ENCODE results near the gene SLC66A2.

Gene SLC66A2

DNA sequence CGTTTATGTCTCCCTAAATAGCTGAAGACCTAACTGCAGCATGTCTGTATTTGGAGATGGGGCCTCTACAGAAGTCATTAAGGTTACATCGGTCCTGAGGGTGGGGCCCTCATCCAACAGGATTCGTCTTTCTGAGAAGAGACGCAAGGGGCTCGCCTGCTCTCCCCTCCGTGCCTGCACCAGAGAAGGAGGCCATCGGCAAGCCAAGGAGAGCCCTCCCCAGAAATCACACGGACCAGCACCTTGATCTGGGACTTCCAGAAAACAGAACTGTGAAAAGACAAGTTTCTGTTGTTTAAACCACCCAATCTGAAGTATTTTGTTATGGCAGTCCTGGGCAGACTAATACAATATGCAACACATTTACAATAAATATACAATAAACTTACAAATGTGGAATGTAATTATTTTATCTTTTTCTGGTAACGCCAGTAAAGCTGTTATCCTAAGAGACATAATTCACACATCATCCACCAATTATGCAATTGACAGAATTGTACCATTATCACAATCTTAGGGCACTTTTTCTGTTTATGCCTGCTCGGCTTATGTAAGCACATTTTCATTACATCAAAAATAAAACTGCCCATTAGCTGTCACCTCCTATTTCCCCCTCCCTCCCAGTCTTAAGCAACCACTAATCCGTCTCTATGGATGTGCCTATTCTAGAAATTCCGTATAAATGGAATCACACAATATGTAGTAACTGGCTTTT, 19.1 kb upstream of the SLC66A2 start:
- DNase-seq = no peak

DNA sequence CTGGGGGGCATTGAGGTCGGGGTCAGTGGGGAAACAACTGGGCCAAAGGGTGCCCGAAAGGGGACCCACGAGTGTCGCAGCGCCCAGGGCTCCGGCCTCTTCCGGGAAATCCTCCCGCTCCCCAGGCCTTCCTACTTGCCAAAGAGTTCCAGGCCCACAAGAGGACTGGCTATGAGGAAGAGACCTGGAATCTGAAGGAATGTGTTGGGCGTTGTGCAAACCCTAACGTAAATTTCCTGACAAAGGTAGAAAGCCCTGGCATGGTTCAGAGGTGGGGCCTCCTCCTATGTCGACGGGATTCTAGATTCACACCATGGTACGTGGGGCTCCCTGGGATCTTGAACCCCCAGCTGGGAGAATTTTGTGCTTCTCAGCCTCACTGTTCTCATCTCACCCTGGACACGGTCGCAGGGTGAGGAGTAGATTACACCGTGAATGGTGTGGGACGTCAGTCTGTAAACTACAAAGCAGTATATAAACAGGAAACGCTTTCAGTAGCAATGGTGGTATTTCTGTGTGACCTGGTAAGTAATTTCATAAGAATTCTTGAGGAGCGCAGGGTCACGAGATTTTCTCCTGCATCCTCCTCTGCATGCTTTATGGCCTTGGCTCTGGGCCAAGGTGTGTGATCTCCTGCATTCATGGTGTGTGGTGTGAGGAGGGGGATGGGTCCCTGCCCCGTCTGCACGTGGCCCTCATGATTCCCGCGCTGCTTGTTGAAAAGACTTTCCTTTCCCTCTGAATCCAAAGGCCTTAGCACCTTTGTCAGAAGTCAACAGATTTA, 13.9 kb upstream of the SLC66A2 start:
- peak; percentile 64 for DNase-seq

DNA sequence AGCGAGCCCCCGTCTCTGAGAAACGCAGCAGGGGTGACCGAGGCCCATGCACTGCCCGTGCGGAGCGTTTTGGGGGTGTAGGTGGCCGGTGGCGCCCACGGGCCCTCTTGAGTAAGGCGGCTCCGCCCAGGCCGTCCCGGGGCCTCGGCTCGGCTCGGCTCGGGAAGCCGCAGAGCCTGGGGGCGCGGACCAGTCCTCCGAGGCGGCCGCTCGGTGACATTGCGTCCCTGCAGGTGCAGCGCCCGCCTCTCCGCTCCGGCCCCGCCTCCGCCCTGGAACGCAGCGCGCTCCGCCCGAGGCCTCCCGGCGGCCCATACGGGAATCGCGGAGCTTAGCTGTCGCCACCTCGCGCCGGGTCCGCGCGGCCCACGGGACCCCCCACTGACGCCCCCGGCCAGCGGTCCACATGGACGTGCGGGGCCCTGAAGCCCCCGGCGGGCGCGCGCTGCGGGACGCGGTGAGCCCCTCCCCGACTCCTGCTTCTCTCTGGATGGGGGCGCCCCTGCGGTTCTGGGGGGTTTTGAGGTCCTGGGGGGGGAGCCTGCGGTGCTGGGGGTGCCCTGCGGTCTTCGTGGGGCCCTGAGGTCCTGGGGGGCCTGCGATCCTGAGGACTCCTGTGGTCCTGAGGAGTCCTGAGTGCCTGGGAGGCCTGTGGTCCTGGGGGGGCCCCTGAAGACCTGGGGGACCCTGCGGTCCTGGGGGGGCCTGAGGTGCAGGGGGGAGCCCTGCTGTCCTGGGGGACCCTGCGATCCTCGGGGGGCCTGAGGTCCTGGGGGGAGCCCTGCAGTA, 13.1 kb upstream of the SLC66A2 start, which contains the start of gene HSBP1L1:
Gene HSBP1L1, plus strand, starts transcription at position 314 of the 789 bp plus-strand sequence. Its CDS starts 93 bp downstream, at position 407.
- DNase-seq = peak; percentile 57

DNA sequence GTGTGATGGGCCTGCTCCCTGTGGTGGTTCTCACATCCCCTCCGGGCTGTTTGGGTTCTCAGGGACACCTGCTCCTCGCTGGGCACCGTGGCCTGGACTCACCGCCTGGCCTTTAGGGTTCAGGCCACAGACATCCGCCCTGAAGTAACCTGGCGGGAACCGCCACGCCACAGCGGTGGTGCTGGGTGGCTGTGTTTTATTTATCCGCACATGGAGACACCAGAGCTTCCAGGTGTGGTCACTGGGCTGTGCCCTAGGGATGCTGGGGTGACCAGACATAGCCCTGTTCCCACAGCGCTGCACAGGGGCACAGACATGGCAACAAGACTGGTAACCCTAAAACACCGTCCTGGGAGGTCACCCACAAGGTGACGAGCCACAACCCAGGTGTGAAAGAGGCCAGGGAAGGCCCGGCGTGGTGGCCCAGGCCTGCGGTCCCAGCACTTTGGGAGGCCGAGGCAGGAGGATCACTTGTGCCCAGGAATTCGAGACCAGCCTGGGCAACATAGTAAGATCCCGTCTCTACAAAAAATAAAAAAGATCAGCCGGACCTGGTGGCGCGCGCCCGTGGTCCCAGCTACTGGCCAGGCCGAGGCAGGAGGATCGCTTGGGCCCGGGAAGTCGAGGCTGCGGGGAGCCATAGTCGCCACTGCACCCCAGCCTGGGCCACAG, 12.3 kb upstream of the SLC66A2 start:
- DNase-seq = no peak

DNA sequence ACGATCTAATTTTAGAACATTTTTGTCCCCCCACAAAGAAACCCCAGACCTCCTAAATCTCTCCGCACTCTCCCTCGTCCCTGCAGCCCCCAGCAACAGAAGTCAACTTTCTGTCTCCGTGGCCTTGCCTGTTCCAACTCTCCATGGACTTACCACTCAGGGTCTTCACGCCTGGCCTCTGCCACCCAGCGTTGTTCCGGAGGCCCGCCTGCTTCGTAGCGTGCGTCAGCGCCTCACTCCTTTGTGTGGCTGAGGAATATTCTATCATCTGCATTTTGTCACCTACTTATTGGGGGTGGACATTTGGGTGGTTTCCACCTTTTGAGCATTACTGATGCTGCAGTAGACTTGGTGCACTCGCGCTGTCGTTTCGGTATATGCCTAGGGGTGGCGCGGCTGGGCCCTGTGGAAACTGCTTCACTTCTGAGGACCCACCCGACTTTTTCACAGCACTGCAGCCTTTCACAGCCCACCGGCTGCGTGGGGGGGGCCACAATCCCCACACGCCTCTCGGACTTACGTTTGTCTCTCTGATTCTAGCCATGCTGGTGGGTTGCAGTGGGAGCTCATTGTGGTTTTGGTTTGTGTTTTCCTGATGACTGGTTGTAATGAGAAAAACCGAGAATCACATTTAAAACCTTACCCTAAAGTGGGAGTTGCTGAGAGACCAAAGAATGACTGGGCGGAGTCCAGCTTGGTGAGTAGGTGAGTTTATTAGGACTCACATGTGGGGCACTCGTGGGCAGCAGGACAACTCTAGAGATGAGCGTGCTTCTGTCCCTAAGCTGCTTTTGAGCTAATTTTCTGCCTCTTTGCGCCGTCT, 11.6 kb upstream of the SLC66A2 start:
- no peak for DNase-seq

DNA sequence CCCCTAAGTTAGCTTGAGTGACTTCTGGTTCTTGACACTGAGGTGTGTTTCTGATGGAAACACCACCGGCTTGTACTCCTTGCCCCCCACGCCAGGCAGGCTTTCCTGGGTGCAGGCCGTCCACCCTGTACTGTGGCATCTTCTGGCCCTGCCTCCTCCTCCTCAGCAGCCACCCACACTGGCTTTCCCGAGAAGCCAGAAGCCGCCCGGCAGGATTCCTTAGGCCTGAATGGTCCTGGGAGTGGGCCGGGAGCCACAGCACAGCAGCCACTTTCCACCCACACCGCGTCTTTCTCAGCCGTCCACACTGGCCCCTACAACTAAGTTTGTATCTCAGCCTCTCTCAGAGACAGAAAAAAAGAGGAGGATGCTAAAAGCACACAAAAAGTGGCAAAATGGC, 10.9 kb upstream of the SLC66A2 start:
- DNase-seq = no peak

DNA sequence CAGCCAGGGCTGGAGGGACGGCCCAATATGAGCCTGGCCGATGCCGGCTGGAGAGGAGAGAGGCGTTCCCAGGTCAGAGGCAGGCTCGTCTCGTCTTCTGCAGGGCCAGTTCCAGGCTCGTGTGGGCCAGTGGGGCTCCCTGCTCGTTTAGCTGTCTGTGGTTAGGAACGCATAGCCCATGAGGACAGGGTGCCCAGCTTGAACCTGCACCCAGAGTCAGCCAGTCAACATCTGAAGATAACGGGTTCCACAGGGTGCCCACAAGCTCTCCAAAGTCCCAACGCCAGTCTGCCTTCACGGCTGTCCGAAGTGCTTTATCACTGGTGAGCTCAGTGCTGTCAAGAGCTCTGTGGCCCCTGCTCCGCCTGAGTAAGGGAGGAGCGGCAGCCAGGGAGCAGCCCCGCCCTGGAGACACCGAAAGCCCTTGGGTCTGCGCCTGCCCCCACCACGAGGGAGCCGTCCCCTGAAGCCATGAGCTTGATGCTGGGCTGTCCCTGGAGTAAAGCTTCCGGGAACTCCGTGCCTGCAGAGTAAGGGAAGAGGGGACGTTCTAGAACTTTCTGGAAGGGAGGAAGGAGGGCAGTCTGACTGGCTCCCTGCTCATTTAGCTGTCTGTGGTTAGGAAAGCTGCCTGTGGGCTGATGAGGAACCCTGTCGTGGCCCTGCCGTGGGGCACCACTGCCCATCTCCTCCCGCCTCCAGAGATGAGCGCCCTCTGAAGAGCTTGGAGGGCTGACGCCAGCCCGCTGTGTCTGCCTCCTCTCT, 10.3 kb upstream of the SLC66A2 start:
- DNase-seq = no peak

DNA sequence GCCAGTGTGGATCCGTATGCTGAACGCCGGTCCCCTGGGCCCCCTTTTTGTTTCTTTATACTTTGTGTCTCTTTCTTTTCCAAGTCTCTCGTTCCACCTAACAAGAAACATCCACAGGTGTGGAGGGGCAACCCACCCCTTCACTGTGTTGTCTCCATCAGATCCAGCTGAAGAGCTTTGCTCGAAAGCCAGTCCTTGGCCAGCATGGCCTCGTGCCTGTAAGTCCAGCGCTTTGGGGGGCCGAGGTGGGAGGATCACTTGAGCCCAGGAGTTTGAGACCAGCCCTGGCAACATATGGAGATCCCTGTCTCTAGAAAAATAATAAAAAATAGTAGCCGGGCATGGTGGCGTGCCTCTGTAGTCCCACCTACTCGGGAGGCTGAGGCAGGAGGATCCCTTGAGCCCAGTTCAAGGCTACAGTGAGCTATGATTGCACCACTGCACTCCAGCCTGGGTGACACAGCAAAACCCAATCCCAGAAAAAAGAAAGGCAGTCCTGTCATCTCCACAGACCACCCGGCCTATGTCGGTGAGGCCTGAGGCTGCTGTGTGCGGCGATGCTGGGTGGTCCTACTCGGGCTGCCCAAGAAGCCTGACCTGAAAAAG, 9.6 kb upstream of the SLC66A2 start:
- DNase-seq = no peak

DNA sequence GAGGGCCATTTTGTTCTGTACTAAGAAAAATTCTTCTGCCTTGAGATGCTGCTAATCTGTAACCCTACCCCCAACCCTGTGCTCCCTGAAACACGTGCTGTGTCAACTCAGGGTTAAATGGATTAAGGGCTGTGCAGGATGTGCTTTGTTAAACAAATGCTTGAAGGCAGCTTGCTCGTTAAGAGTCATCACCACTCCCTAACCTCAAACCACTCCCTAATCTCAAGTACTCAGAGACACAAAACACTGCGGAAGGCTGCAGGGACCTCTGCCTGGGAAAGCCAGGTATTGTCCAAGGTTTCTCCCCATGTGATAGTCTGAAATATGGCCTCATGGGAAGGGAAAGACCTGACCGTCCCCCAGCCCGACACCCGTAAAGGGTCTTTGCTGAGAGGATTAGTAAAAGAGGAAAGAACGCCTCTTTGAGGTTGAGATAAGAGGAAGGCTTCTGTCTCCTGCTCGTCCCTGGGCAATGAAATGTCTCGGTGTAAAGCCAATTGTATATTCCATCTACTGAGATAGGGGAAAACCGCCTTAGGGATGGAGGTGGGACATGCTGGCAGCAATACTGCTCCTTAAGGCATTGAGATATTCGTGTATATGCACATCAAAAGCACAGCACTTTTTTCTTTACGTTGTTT, 8.8 kb upstream of the SLC66A2 start:
- peak; percentile 14 for DNase-seq

DNA sequence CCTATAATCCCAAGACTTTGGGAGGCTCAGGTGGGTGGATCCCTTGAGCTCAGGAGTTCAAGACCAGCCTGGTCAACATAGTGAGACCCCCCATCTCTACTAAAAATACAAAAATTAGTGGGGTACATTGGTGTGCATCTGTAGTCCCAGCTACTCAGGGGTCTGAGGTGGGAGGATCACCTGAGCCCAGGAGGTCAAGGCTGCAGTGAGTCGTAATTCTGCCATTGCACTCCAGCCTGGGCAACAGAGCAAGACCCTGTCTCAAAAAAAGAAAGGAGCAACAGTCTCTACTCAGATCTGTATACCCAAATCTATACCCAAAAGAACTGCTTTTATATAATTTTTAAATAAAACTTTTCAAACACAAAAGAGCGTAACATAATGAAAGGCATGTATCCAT, 7.5 kb upstream of the SLC66A2 start:
- no peak for DNase-seq

DNA sequence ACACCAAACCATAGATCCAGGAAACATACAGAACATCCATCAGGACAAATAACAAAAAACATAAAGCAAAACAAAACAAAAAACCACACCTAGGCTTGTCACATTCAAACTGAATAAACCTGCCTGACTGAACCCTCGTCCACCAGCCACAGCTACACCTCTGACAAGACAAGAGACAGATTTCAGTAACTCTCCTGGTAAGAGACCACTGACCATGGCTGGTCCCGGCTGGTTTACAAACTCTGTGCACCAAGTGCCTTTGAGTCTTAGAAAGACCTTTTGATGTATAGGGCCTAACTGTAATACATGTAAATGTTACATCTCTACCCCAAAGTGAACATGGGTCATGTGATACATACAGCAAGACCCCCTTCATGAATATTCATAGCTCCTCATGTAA, 4.8 kb upstream of the SLC66A2 start:
- no peak for DNase-seq

DNA sequence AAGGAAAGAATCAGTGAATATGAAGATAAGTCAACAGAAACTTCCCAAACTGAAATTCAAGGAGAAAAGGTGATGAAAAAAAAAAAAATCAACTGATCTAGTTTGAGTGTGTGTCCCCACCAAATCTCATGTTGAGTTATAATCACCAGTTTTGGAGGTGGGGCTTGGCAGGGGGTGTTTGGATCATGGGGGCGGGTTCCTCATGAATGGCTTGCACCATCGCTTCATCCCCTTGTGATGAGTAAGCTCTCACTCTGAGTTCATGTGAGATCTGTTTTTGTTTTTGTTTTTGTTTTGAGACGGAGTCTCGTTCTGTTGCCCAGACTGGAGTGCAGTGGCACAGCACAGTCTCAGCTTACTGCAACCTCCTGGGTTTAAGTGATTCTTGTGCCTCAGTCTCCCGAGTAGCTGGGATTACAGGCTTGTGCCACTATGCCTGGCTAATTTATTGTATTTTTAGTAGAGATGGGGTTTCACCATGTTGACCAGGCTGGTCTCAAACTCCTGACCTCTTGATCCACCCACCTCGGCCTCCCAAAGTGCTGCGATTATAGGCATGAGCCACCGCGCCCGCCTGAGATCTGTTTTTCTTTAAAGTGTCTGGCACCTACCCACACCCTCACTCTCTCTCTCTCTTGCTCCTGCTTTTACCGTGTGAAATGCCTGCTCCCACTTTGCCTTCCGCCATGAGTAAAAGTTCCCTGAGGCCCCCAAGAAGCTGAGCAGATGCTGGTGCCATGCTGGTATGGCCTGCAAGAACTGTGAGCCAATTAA, 4.0 kb upstream of the SLC66A2 start:
- DNase-seq = no peak

DNA sequence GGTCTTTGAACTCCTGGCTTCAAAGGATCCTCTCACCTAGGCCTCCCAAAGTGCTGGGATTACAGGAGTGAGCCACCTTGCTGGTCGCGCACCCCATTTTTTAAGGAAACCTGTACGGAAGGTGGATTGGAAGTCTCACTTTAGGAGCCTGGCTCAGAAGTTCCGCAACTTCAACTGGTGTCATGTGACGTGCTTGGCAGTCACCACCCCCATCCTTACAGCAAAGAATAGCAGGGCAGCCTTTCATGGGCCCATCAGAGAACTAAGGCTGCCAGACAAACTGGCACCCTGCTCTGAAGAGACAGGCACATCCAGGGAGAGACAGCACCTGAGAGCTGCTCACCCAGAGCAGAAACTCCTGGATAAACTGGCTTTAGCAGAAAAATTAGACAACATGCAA, 3.3 kb upstream of the SLC66A2 start:
- no peak for DNase-seq

DNA sequence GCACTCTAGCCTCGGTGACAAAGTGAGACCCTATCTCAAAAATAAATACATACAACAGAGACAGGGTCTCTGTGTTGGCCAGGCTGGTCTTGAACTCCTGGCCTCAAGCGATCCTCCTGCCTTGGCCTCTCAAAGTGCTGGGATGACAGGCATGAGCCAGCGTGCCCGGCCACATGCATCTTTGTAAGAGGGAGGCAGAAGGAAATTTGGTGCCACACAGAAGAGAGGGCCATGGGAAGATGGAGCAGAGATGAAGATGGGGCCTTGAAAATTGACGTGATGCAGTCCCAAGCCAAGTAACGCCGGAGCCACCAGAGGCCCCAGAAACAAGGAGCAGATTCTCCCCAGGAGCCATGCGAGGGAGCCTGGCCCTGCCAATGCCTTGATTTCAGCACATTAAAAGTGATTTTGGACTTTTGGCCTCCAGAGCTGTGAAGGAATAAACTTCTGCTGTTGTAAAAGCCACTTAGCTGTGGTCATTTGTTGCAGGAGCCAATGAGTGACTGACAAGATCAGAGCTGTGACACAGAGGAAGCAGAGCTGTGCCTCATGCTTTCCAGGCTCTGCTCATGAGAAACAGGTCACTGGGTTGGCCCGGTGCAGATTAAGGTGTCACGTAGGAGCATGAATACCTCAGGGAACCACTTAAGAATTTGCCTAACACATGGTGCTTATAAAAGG, 2.7 kb upstream of the SLC66A2 start:
- peak; percentile 26 for DNase-seq

DNA sequence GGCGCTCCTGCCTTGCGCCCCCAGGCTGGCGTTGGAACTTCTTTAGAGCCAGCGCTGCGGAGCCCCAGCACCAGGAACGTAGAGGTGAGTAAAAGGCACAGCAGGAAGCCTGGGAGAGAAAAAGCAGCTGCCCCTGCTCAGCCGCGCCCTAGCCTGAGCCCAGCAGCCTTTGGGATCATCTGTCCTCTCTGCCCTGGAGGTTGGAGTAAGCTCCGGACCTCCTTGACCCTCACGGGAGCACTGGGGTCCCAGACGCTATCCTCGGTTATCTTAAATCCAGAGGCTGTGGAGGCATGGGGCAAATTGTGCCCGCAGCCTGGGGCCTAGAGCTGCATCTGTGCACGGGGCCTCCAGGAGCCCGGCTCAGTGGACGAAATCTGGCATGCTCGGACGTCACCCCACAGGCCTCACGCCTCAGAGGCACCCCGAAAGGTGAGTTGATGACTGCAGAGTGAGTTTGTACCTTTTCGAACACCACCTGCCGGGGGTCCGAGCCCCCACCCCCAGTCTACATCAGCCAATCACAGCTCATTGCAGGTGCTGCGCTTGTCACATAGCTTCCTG, 1.6 kb upstream of the SLC66A2 start:
- peak; percentile 45 for DNase-seq

DNA sequence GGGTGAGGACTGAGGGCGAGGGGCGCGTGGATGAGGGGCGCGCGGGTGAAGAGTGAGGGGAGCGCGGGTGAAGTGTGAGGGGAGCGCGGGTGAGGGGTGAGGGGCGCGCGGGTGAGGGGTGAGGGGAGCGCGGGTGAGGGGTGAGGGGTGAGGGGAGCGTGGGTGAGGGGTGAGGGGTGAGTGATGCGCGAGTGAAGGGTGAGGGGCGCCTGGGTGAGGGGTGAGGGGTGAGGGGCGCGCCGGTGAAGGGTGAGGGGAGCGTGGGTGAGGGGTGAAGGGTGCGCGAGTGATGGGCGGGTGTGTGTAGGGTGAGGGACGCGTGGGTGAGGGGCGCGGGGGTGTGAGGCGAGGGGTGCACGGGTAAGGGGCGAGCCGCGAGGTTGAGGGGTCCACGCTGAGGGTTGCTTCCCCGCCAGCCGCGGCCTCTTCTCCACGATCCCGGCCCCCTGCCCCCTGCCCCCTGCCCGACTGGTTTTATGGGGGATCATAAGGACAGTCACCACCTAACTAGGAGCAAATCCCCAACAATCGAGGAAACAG, 1.1 kb upstream of the SLC66A2 start:
- DNase-seq = no peak

DNA sequence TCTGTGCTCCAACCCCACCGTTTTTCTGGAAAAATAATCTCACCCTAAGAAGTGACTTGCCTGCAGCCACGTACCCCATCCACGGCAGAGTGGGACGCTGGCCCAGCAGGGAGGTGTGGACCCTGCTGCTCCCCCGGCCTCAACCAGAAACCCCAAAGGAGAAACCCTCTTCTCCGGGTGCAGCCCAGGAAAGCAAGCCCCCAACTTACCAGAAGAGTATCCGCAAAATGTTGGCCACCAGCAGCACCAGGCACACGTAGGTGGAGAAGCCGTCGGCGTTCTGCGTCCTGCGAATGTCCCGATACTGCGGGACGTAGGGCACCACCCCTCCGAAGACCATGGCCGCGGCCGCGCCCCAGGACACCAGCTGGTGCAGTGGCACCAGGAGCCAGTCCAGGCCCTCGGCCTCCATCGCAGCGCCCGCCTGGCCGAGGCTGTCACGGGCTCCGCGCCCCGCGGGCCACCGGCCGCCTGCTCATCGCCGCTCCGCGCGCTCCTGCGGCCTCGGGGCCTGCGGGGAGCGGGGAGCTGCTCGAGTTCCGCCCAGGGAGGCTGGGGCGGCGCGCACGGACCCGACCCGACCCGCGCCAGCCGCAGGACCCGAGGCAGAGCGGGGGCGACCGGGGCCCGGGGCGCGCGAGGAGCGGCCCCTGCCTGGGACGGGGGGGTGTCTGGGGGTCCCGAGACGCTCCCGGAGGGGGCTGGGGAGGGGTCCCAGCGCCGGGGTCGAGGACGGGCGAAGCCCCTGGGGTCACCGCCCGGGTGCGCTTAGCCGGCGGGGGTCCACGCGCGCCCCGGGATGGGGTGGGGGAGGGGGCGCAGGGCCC, 725 bp downstream of the SLC66A2 start:
- DNase-seq = peak; percentile 69

Measured in NCI-H69 (cell line).